MCF 10A (cell line): ENCODE results near the gene PTGR3. TPM values are rescaled to one million over a fixed set of nuclear protein-coding genes. Genes with fewer than 3 reads are reported as not detected.

Source experiments
- total RNA-seq: library from RNA; stranded (reverse); gene quantifications from 2 replicates; pipeline ENCODE4 v1.2.3, GENCODE V29; 2022

The PTGR3 gene
- total RNA-seq, 1 experiment from 2014 or later: 20.6 TPM

Other genes with a start within 250 kb of the PTGR3 start
- gene TSHZ1, start 1.7 kb upstream of the PTGR3 start, total RNA-seq: 9.7 and 11.7 TPM in 2 replicates
- gene SMIM21, start 218.6 kb upstream of the PTGR3 start, total RNA-seq: not detected in 2 replicates